GM21723 (cell line): ENCODE data around the gene MCEMP1.
A peak's percentile ranks its signal among the peaks of the same experiment; 100 is the strongest.

Experiments
- ATAC-seq: cut with Tn5 transposase; IDR thresholded peaks from one replicate; pipeline ENCODE4 v1.9.1; 2021; ENCODE audit warnings: mild to moderate bottlenecking, moderate library complexity; ENCODE audit not compliant: unreplicated experiment

The MCEMP1 gene

GRCh38 chr19:7718668-7719067 is 41.8 kb downstream of the MCEMP1 start:
- ATAC-seq: no peak

DNA sequence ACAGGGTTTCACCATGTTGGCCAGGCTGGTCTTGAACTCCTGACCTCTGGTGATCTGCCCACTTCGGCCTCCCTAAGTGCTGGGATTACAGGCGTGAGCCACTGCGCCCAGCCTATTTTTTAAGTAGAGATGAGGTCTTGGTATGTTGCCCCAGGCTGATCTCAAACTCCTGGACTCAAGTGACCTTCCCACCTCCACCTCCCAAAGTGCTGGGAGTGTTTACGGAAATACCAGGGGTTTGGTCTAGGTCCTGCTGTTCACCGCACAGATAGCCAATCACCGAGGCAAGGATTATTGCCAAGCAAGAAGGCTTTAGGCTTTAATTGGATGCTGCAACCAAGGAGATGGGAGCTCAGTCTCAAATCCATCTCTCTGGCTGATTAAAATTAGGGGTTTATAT is 43.5 kb downstream of the MCEMP1 start:
- no peak for ATAC-seq

DNA sequence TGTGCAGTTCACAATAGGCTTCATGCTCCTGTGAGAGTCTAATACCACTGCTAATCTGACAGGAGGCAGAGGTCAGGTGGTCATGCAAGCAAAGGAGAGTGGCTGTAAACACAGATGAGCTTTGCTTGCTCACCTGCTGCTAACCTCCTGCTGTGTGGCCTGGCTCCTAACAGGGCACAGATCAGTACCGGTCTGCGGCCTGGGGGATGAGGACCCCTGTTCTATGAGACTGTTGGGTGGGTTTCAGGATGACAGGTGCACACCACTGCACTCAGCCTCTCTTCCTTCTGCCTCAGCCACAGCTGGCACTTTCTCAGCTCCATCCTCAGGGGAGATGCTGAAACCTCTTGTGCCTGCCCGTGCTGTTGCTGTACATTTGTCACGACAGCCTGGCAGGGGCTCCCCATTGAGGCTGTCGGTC is 45.4 kb downstream of the MCEMP1 start:
- peak; percentile 54 for ATAC-seq

- ATAC-seq: no peak
Observed at GRCh38 chr19:7725791-7726190, 48.9 kb downstream of the MCEMP1 start.

DNA sequence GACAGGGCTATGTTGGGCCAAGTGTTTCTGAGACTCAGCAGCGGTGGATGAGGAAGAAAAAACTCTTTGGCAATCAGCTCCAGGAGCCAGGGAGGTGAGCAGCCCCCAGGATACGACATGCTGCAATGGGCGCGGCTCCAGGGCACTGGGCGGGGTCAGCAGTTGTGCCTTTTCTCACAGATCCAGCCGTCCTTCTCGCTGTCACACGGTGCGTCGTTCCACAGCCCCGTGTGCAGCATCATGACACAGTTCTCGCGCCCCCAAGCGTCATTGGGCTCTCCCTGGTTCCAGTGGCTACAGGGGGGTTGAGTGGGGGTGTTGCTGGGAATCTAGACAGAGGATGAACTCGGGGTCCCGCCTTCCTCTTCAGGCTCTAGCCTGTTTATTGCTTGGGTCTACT is 52.3 kb downstream of the MCEMP1 start:
- ATAC-seq: no peak
